G401.6 (cell line): ENCODE measurements around the gene TEX2.
"Not testable (repeated sequence)": the region's sequence is repeated elsewhere in the genome, so short reads cannot be mapped to it uniquely, and the experiment has no call there.

ENCODE experiments used
- FAIRE-seq: peaks from 2 replicates; lab custom pipeline; 2012; peaks lifted over from hg19 to GRCh38; lab: Jason Lieb, UNC

Gene TEX2

DNA sequence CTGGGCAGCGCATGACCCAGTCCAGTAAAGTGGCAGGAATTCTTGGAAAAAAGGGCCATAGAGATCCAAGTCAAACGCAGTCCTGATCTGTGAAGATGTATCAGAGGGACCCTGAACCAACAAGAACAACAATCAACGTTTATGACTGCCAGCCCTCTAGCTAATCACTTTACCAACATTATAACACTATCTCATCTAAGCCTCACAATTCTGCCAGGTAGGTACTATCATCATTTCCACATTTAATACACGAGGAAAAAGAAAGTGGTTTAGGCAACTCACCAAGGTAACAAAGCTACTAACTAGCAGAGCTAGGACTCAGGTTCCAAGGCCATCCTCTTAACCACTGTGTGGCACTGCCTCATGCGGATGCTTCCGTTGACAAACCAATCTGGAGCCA is 28.1 kb downstream of the TEX2 start:
- FAIRE-seq = no peak

DNA sequence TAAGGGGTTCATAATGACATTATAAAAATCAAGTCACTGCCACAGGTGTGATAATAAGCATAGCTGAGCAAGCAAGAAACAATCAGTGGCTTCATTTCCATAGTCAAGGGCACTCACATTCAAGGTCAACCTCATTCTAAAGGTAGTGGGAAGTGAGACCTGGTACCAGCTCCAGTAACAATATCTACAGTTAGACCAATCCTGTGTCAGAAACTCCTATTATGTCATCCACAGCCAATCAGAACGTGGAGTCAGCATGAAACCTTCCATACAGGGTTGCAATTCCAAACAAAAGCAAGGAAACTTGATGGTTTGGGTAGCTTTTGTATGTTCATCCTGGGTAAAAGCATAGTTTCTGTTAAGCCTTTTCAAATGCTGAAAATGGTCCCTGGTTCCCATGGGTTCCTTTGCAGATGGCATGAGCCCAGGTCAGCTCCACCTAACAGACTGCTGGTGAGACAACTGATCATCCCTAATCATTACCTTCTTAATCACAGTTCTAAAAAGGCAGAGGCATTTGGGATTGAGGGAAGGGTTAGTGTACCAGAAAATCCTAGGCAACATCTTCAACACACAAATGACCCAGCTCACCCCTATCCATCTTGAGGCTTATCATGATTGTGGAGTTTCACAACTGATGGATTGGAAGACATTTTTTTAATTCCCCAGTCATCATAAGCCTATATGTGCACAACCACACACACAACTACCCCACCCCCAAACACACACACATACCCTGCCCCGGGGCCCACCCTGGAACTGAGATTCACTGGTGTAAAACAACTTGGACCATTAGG is 30.4 kb downstream of the TEX2 start:
- no peak for FAIRE-seq

DNA sequence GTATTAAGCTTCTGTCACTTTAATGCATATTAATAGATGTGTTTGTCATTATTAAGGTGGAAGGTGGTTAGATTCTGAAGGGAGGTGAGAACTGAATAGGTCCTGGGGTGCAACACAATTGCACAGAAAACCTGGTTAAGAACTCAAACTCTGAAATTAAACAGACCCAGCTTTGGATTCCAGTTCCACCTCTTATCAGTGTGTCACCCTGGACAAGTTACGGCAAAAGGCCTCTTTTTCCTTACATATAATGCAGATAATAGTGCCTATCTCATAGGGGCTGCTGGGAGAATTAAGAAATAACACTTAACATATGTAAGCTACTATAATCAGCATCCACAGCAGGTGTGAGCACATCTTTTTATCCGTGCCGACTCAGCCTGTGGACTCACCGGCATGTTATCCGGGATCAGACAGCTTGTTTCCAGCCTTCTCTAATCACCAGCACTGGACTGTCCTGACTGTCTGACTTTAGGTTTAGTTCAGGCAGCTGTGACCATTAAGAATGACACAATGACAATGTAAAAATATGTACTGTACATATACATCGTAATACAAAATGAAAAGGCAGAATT is 31.4 kb downstream of the TEX2 start:
- FAIRE-seq = no peak

DNA sequence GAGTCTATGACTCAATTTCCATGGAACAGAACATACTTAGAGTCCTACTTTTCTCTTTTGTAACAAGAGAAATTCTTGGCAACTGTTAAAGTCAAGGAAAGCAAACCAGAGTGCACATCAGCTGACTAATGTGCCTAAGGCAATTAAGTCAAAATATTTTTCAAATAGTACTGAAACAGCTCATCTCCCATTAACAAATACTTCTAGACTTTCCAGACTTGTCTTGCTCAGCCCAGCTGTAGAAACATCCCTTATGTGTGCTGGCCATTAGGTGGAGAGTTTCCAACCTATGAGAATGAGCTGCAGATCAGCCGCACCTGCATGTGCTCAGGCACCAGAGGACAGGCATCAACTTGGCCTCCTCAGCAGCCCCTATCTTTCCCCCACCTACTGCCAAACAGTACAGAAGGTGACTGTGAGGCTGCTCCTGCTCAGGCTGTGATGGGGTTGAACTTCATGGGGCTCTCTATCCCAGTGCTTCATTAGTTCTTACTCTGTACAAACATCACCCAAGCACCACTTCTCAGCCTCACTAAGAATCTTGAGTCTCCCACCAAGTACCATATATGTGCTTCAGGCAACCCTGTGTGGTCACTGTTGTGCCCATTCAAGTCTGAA is 32.2 kb downstream of the TEX2 start:
- no peak for FAIRE-seq

DNA sequence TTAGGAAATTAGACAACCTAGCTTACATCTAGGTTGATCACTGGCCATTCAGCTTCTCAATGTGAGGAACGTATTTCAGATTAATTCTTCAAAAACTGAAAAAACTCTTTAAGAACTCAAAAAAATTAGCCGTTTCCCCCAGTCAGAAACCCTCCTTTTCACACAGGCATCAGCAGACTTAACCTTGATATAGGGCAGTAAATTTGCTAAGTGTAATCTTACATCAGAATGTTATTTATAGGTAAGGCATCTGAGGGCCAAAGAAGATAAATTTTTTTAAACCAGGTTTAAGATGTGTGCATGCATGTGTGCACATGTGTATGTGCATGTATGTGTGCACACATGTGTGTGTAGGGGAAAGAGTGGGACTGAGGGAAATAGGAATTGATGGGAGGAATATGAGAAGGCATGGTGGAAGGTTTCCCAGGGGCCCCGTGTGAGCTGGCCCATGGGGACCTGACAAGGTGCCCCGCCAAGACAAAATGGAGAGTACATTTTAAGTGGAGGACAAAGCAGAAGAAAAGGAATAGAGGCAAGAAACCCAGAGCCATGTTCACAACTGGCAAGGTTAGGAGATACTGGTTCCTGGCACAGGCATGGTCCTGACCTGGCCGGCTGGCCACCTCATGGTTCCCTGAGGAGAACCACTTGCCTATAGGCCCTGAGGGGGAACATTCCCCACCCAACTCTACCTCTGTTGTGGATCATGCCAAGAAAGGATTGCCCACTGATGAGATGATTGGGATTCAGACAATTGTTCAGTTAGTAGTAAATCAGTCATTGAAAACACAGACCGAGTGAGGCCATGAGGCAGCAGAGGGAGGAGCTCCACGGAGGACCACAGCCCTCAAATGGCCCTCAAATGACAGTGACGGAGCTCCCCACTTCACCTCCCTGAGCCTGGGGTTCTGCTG is 33.0 kb downstream of the TEX2 start:
- FAIRE-seq = no peak

DNA sequence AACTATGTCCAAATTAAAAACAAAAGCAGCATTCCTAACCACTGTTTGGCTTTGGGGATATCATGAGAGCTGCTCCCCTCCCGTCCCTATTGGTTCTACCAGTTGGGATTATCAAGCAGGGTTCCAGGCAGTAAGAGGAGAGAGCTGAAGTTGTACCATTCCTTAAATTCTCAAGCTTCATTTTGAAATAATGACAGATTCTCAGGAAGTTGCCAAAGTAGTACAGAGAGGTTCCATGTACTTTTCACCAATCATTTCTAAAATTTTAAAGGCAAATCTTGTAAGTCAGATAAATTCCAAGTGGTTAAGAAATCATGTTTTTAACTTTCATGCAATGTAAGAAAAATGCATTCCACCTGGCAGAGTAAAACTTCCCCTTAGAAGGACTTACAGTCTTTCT is 36.9 kb downstream of the TEX2 start:
- FAIRE-seq = no peak

DNA sequence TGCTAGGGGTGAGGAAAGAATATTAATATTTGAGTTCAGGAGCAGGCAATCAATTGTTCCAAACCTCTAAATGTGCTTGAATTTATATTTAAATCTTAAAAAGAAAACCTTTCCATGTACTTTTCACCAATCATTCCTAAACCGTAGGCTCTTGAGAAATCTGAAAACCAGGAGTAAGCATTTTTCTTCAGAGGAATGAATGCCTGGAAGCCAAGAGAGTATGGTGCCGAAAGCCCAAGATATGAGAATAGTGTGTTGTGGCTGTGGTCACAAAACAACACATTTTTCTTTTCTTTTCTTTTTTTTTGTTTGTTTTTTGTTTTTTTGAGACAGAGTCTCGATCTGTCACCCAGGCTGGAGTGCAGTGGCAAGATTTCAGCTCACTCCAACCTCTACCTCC is 37.6 kb downstream of the TEX2 start:
- no peak for FAIRE-seq

DNA sequence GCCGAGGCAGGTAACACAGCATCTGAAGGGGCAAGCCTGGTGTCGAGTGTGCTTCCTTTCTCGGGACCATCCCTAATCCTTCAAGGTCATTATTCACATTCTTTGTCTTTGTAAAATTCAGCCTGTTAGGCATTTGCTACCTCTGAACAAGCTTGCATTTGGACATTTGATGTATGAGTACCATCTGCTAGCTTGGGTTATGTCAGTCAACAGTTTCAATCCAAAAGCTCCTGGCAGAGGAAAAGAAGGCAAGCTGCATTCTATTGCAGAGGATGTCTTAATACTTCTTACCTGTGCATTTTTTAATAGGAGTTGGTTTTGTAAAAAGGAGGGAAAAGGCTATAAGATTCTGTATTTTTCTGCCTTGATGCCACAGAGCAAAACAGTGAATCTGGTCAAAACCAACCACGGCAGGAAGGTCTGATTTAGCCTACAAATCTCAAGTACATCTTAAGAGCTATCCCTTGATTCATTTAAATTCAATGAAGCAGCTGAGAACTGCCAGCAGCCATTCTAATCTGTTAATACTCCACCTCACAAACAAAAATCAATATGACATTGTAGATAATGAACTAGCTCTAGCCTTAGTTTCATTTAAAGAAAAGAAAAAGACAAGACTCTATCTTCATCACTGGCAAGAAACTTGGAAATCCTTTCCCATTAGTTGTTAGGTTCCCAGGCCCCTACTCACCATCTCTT is 39.0 kb downstream of the TEX2 start:
- no peak for FAIRE-seq

DNA sequence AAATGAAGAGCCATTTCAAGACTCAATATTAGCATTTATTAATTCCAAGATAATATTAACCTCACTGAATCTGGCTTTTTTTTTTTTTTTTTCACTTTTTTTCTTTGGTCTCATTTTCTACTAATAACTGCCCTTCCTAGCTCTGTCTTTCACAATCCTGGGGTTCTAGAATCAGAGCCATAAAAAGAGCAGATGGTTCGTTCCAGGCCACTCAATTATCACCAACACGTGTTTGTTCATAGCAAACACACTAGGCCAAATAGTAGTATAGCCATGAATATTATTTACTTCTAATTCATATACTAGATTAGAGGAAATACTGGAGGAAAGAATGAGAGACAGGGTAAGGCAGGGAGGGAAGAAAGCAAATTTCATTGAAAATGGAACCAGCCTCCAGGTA is 39.8 kb downstream of the TEX2 start:
- no peak for FAIRE-seq

DNA sequence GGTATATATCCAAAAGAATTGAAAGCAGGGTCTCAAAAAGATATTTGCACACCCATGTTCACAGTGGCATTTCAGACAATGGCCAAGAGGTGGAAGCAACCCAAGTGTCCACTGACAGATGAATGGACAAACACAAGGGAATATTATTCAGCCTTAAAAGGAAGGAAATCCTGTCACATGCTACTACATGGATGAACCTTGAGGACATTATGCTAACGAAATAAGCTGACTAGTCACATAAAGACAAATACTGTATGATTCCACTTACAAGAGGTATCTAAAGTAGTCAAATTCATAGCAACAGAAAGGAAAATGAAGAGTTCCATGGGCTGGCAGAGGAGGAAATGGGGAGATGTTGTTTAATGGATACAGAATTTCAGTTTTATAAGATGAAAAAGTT is 41.4 kb downstream of the TEX2 start:
- no peak for FAIRE-seq

DNA sequence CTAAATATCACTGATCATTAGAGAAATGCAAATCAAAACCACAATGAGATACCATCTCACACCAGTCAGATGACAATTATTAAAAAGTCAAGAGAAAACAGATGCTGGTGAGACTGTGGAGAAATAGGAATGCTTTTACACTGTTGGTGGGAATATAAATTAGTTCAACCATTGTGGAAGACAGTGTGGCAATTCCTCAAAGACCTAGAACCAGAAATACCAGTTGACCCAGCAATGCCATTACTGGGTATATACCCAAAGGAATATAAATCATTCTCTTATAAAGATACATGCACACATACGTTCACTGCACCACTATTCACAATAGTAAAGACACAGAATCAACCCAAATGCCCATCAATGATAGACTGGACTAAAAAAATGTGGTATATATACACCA is 42.5 kb downstream of the TEX2 start:
- FAIRE-seq = not testable (repeated sequence)

DNA sequence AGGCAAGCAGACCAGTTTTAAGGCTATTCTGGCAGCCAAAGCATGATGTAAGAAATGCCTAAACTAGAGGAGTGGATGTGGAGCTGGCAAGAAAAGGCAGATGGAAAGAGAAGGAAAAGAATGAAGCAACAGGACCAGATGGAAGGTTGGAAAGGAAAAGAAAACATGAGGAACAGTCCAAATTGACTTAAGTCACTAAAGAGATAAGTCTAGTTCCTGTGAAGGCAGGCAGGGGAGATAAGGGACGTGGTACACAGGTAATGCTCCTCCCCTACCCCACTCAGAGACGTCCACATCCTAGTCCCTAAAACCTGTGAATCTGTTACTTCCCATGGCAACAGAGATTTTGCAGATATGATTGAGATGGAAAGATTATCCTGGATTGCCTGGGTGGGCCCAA is 43.5 kb downstream of the TEX2 start:
- FAIRE-seq = no peak

DNA sequence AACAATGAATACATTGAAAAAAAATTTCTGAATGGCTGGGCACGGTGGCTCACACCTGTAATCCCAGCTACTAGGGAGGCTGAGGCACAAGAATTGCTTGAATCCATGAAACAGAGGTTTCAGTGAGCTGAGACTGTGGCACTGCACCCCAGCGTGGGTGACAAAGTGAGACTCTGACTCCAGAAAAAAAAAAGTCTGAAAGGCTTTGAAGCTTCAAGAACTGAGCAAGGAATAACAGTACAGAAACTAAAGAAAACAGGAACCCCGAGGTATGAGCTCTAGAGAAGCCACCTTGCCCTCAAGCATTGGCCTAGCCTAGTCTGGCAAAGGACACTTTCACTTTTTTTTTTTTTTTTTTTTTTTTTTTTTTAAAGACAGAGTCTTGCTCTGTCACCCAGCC is 45.0 kb downstream of the TEX2 start:
- no peak for FAIRE-seq

DNA sequence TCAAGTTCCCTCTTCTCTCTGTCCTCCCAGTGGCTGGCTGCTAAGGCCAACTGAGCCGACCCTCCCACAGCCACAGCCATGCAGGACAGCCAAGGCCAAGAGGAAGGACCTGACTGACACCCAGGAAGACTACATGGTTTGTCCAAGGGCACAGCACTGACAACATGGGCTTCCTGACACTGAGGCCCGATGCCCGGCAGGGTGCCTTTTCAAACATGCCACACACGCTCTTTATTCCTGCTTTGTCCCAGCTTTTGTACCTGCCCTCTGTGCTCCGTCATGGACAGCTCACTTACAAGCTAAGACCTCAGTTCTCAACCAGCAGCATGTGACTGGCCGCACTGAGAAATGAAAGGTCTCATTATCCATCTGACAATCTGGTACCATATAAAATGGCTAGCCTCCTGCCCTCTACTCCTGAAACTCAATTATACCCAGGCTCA is 45.8 kb downstream of the TEX2 start:
- FAIRE-seq = no peak

DNA sequence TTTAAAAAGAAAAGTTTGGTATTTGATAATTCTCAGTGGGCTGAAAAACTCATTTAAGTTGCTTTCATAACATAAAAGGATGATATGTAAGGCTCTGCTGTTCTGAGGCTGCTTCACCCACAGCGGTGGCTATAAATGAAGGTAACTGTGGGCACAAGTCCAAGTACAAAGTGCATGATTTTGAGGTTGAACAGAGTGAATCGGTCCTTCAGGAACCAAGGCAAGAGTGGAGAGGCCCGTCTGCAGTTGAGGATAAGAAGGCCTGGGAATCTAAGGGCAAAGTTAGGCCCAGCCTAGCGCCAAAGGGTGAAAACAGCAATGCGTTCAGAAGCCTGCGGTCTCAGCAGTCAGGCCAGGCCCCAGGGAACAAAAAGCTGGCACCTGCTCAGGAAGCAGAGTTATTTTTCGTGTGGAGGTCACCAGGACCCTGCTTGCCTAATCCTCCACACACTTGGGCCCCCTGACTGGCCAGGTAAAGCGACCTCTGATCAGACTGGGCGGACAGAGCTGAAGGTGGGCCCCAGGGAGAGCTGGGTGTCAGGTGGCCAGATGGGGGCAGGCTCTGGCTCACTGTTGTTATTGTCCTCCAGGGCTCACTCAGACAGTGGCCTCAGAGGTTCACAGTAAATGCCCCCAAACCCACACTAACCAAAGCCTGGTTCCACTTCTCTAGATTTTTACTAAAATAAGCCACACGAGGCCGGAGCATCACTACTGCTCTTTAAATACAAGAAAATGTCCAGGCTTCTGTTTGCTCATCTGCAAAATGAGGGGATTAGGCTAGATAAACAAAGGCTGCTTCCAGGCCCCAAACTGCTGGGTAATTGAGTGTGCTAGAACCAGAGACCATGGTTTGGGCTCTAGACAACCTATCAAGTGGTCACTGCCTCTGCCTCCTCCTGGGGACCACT is 46.5 kb downstream of the TEX2 start:
- FAIRE-seq = no peak

DNA sequence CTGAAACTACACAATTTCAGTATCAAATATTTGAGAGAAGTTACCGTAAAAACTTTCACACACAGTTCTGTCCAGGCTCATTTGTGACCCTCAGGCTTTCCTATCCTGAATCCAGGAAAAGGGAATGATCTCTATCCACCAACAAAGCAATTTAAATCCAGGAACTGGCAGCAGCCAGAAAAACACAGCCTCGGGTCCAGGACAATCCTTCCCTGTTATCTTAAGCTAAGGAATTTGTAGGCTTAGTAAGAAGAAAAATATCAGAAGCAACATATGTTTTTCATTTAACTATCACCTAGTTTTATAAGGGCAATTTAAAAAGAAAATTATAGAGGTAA is 47.1 kb downstream of the TEX2 start:
- no peak for FAIRE-seq

DNA sequence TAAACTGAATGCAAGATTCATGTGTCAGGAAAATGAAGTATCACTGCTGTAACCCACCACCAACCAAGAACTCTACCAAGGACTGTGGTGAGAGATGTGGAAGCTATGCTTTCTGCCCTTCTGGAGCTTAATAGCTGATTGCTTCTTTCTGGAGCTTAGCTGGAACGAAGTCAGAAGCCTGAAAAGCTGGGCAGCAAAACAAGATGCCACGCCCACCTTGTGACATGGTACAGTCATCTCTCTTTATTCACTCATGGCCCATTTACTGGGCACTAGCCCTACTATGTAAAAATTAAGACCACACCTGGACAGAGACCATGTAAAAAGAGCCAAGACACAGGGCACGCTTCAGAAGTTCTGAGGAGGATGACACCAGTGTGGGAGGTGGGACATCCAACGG is 48.1 kb downstream of the TEX2 start:
- FAIRE-seq = no peak

DNA sequence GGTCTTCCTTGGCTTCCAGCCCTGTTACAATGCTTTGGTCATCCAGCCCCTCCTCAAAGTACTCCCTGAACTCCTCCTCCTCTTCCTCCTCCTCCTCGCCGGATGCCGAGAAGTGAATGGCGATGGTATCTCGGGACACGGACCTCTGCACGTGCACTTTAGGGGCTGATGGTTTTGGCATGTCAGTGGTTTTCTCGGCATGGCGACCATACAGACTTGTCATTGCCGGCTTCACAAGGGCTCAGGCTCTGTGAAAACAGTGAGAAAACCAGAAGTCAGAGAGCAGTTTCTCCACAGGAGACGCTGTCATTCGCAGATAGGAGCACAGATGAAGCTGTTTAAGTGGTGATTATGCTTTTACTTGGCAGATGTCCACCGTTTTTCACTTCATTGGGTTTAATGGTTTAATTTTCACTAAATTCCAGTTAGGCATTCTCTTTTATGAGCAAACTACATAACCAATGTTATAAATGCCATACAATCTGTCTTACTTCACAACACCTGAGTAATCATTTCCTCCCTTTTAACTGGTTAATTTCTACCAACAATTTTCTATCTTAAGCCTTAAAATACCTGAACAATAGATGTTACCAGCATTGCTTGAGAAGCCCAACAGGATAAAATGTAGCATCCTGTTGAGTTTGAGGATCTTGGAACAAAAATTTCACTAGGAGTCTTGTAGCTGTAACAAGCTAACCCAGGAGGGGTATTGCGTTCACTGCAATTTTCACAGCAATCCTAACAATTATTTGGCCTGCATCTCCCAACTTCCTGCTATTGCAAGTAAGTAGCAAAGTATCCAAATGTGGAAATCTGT is 48.9 kb downstream of the TEX2 start:
- no peak for FAIRE-seq

DNA sequence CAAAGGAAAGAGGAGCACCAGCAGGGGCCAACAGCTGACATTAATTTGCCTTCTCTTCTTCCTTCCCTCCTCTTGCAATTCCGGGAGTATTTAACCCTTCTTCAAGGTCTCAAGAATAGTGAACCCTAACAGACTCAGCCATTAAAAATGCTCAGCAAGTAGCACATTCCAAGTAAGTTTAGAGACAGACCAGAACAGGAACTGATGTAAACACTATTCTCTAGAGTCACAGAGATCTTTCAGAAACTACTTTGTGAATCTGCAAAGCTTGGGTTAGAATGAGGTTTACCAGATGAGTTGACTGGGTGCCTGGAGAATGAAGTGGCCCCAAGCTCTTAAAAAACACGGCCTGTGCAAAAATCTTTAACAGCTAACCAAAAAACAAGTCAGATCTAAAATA is 50.9 kb downstream of the TEX2 start:
- no peak for FAIRE-seq

DNA sequence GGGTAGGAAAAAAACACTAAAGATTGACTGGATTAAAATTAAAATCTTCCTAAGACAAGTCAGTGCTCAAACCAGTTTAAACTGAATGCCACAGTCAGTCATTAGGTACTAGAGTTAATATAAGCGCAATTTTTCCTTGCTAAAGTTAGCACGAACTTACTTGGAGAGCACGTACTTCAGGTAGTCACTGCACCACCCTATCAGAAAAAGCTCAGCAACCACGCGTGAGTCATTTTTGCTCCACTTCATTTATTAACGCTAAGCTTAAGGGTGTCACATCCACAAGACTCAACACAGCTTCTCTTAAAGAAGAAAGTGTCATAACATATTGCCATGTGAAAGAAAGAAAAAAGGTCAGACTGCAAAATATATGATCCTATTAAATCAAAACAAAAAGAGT is 53.1 kb downstream of the TEX2 start:
- no peak for FAIRE-seq
